Uterus (tissue), 4 donors: ENCODE data around the gene ZBTB42. TPM values are rescaled to one million over a fixed set of nuclear protein-coding genes. Genes with fewer than 3 reads are reported as not detected.
A peak's percentile ranks its signal among the peaks of the same experiment; 100 is the strongest.

Experiments used
- DNase-seq, 2 donors: peaks; one replicate each; pipeline ENCODE4 v3.0.0-alpha.2; 2019 to 2020
- H3K27ac ChIP-seq, 2 donors: fragments of 200-600 bp; sonication (generic); 1 replicate in 1 of 2; 2 replicates in 1 of 2; pipeline ENCODE4 v1.5.1; 2016 to 2018
- H3K27me3 ChIP-seq, 2 donors: fragments of 200-600 bp; sonication (generic); one replicate each; pipeline ENCODE4 v1.5.1; 2018 to 2019; ENCODE audit warnings: control low read depth in 1 of 2
- H3K36me3 ChIP-seq, 2 donors: fragments of 200-600 bp; sonication (generic); one replicate each; pipeline ENCODE4 v1.5.1; 2019; ENCODE audit warnings: control low read depth in 1 of 2
- H3K4me1 ChIP-seq, 2 donors: fragments of 200-600 bp; sonication (generic); one replicate each; pipeline ENCODE4 v1.5.1; 2018 to 2019; ENCODE audit warnings: control low read depth in 1 of 2
- H3K4me3 ChIP-seq, 2 donors: fragments of 200-600 bp; sonication (generic); 1 replicate in 1 of 2; 2 replicates in 1 of 2; pipeline ENCODE4 v1.5.1; 2018 to 2019; ENCODE audit warnings: mild to moderate bottlenecking in 1 of 2
- H3K9me3 ChIP-seq, 2 donors: fragments of 200-600 bp; sonication (generic); one replicate each; pipeline ENCODE4 v1.5.1; 2019; ENCODE audit warnings: control low read depth in 1 of 2
- POLR2A ChIP-seq, 2 donors: fragments of 450-650 bp; IDR thresholded peaks; one replicate each; pipeline ENCODE4 v1.6.1; 2016; ENCODE audit warnings: antibody characterized with exemption in 2 of 2, mild to moderate bottlenecking in 1 of 2, moderate library complexity in 1 of 2
- intact Hi-C: fragments of 100-400 bp; cut with DNase I; formaldehyde crosslinking; loops from one replicate; pipeline ENCODE4 v1.15.1; 2023; ENCODE audit warnings: low total_unique reads
- total RNA-seq, 4 donors: library from RNA; depleted of rRNA in 3 of 4; stranded (reverse); fragments of >200 nt in 3 of 4; gene quantifications; one replicate each; pipeline versions ENCODE4 v1.1.0 to v1.2.4, GENCODE V29; 2014 to 2023
- TF ChIP-seq, protein P1 (sequence below), 4 experiments: fragments of 200-600 bp in 2 of 4; fragments of 450-650 bp in 2 of 4; sonication (generic) in 2 of 4; IDR thresholded peaks; one replicate each; pipeline ENCODE4 v1.5.1; 2016 to 2019; ENCODE audit warnings: antibody characterized with exemption in 4 of 4, mild to moderate bottlenecking in 2 of 4, moderate library complexity in 1 of 4
- donor health status: DM: yes; HTN: yes; CAD: no.

The ZBTB42 gene
- total RNA-seq, result 1 to 10 TPM in 3 of 4 donors, under 1 TPM in 1; under 0.01 to 8.4 (median 3.9) TPM

DNA sequence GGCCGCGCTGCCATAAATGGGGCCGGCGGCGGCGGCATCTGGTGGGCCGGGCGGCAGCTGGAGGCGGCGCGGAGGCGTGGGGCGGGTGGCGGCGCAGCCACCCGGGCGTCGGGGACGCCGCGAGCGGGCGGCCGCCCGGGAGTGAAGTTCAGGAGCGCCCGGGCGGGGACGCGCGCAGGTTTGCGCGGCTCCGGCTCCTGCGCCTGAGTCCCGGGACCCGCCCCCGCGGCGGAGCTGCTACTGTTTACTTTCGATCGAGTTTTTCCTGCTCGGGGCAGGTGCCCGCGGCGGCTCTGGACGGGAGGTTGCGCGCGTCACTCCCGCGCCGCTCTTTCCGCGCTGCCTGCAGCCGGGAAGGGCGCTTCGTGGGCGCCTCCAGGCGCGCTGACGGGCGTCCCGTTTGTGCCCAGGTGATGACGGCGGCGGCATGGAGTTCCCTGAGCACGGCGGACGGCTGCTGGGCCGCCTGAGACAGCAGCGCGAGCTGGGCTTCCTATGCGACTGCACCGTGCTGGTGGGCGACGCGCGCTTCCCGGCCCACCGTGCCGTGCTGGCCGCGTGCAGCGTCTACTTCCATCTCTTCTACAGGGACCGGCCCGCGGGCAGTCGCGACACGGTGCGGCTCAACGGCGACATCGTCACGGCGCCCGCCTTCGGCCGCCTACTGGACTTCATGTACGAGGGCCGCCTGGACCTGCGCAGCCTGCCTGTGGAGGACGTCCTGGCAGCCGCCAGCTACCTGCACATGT, at the start of gene ZBTB42:
ZBTB42 (plus strand) TSS at position 331 of the 749 bp plus-strand sequence; CDS start at position 428, 97 bp downstream.
- Histone ChIP-seq H3K9me3 (no peaks in the 10 kb centered on the region), H3K4me1 (peaks cover 0 to 10% of the 10 kb centered on the region in 2 donors), H3K36me3 (no peaks in the 10 kb centered on the region), H3K27ac (peak within 1 kb of the TSS; percentile 95 to 99), H3K27me3 (no peaks in the 10 kb centered on the region), H3K4me3 (peak within 1 kb of the TSS; percentile 54 to 60)
- intact Hi-C loops, result no loop called here
- peak; percentile 60 to 66 for DNase-seq
- peak; percentile 11 to 23 for TF ChIP-seq POLR2A (IDR thresholded peaks at IDR 0.05)
- TF ChIP-seq, protein P1, sequence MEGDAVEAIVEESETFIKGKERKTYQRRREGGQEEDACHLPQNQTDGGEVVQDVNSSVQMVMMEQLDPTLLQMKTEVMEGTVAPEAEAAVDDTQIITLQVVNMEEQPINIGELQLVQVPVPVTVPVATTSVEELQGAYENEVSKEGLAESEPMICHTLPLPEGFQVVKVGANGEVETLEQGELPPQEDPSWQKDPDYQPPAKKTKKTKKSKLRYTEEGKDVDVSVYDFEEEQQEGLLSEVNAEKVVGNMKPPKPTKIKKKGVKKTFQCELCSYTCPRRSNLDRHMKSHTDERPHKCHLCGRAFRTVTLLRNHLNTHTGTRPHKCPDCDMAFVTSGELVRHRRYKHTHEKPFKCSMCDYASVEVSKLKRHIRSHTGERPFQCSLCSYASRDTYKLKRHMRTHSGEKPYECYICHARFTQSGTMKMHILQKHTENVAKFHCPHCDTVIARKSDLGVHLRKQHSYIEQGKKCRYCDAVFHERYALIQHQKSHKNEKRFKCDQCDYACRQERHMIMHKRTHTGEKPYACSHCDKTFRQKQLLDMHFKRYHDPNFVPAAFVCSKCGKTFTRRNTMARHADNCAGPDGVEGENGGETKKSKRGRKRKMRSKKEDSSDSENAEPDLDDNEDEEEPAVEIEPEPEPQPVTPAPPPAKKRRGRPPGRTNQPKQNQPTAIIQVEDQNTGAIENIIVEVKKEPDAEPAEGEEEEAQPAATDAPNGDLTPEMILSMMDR (IDR thresholded peaks at IDR 0.05), result no peak

DNA sequence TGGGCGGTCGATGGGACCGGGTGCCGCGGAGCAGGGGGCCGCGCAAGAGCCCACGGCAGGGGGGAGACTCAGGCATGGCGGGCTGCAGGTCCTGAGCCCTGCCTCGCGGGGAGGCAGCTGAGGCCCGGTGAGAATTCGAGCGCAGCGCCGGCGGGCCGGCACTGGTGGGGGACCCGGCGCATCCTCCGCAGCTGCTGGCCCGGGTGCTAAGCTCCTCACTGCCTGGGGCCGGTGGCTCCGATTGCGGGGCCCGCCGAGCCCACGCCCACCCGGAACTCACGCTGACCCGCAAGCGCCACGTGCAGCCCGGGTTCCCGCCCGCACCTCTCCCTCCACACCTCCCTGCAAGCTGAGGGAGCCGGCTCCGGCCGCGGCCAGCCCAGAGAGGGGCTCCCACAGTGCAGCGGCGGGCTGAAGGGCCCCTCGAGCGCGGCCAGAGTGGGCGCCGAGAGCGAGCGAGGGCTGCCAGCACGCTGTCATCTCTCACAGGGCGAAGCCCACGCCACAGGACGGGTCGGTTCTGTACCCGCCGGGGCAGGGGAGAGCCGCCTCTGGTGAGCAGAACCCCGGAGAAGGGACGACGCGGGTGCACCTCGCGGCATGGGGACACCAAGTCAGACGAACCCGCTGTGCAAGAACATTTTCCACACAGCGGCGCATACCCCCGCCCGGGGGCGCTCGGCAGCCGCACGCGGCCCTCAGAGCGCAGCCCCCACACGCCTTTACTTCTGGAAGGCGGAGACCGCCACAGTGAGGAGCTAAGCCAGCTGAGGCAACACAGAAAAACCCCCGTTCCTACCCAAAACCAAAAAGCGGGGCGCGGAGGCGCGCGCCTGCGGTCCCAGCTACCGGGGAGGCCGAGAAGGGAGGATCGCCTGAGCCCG, 49.1 kb upstream of the ZBTB42 start:
- DNase-seq, result peak in 1 of 2 donors; percentile 39
- peaks cover 9% of the 10 kb centered on the region in 2 donors for H3K4me1 ChIP-seq
- intact Hi-C loops, result no loop called here

GRCh38 chr14:104752423-104752734, 48.5 kb upstream of the ZBTB42 start:
- TF ChIP-seq POLR2A (IDR thresholded peaks at IDR 0.05), result no peak
- Histone ChIP-seq H3K9me3 (no peaks in the 10 kb centered on the region), H3K4me3 (peak overlapping the region; percentile 84 to 96), H3K36me3 (no peaks in the 10 kb centered on the region), H3K4me1 (peaks cover 9% of the 10 kb centered on the region in 2 donors), H3K27ac (peak overlapping the region; percentile 71 to 86), H3K27me3 (no peaks in the 10 kb centered on the region)
- DNase-seq, result no peak
- intact Hi-C loops, result no loop called here

More for the DNA sequence above, 49.1 kb upstream of the ZBTB42 start:
- Histone ChIP-seq H3K36me3 (no peaks in the 10 kb centered on the region), H3K27ac (peak overlapping the region; percentile 71 to 86), H3K4me3 (peak overlapping the region; percentile 84 to 96), H3K27me3 (no peaks in the 10 kb centered on the region), H3K9me3 (no peaks in the 10 kb centered on the region)
- TF ChIP-seq, protein P1 (IDR thresholded peaks at IDR 0.05), result no peak
- TF ChIP-seq POLR2A (IDR thresholded peaks at IDR 0.05), result no peak

DNA sequence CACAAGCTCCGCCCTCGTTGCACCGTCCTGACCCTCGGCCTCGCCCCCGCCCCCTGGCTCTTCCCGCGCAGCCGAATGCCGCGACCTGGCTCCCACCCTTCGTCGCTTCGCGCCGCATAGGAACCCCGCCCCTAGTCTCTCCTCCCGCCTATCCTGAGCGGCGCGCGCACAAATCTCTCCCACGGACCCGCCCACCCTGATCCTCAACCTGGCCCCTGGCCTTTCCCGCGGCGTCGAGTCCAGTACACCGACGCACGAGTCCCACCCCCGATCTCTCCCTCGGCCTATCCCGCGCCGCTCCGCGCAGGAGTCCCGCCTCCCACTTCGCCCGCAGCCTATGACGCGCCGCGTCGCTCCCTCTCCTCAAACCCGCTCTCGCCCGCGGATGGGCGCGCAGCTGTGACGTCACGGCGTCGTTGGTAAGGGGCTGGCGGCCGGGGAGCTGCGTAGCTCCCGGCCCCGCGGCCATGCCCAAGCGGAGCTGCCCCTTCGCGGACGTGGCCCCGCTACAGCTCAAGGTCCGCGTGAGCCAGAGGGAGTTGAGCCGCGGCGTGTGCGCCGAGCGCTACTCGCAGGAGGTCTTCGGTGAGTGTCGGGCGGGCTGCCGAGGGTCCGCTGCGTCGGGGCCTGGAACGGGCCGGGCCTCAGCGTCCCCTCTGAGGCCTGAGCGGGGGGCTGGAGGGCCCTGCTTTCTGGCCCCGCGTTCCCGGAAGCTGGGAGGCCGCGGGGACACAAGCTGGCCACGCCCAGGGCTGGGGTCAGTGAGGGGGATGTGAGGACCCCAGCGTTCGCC, 48.0 kb upstream of the ZBTB42 start, which contains the start of gene SIVA1:
SIVA1 (plus strand) TSS at position 413 of the 793 bp plus-strand sequence; CDS start at position 468, 55 bp downstream.
- no peaks in the 10 kb centered on the region for H3K27me3 ChIP-seq
- no peaks in the 10 kb centered on the region for H3K36me3 ChIP-seq
- peak within 1 kb of the TSS; percentile 79 to 86 for H3K27ac ChIP-seq
- peak; percentile 99 for DNase-seq
- H3K9me3 ChIP-seq, result no peaks in the 10 kb centered on the region
- TF ChIP-seq, protein P1 (IDR thresholded peaks at IDR 0.05), result no peak
- TF ChIP-seq POLR2A (IDR thresholded peaks at IDR 0.05), result peak; percentile 49 to 92
- H3K4me1 ChIP-seq, result peaks cover 9% of the 10 kb centered on the region in 2 donors
- peak within 1 kb of the TSS; percentile 84 to 96 for H3K4me3 ChIP-seq
- intact Hi-C loops, result no loop called here
